Lower leg skin (tissue), 4 donors: ENCODE measurements around the gene PREB. TPM values are rescaled to one million over a fixed set of nuclear protein-coding genes. Genes with fewer than 3 reads are reported as not detected.

Source experiments
- DNase-seq, 2 donors: peaks; one replicate each; pipeline ENCODE4 v3.0.0-alpha.2; 2019; ENCODE audit warnings: low spot score in 2 of 2
- H3K4me3 ChIP-seq: fragments of 200-600 bp; sonication (generic); 2 replicates; pipeline ENCODE4 v1.5.1; 2017; ENCODE audit warnings: mild to moderate bottlenecking, low read depth; ENCODE audit not compliant: poor library complexity, severe bottlenecking
- POLR2A ChIP-seq, 2 donors: fragments of 450-650 bp; IDR thresholded peaks; one replicate each; pipeline ENCODE4 v1.6.1; 2016 to 2017; ENCODE audit warnings: antibody characterized with exemption in 2 of 2, mild to moderate bottlenecking in 1 of 2, moderate library complexity in 1 of 2
- WGBS, 2 donors: methylation state at CpG; one replicate each; pipeline ENCODE4 v1.1.5; 2018; 5-methylcytosine and 5-hydroxymethylcytosine counted together
- intact Hi-C: fragments of 100-400 bp; cut with DNase I; formaldehyde crosslinking; loops from one replicate; pipeline ENCODE4 v1.15.0; 2023; ENCODE audit warnings: low total_unique reads
- total RNA-seq, 4 donors: library from RNA; depleted of rRNA; stranded (reverse); fragments of >200 nt; gene quantifications; one replicate each; pipeline ENCODE4 v1.1.0, GENCODE V29; 2016
- TF ChIP-seq, protein P1 (sequence below), 3 donors: fragments of 450-650 bp; IDR thresholded peaks; one replicate each; pipeline ENCODE4 v1.5.1; 2016; ENCODE audit warnings: antibody characterized with exemption in 3 of 3, mild to moderate bottlenecking in 3 of 3, moderate library complexity in 2 of 3

The PREB gene
- total RNA-seq, 4 donors from 2014 or later = 41.2 to 76.5 (median 53.5) TPM

DNA sequence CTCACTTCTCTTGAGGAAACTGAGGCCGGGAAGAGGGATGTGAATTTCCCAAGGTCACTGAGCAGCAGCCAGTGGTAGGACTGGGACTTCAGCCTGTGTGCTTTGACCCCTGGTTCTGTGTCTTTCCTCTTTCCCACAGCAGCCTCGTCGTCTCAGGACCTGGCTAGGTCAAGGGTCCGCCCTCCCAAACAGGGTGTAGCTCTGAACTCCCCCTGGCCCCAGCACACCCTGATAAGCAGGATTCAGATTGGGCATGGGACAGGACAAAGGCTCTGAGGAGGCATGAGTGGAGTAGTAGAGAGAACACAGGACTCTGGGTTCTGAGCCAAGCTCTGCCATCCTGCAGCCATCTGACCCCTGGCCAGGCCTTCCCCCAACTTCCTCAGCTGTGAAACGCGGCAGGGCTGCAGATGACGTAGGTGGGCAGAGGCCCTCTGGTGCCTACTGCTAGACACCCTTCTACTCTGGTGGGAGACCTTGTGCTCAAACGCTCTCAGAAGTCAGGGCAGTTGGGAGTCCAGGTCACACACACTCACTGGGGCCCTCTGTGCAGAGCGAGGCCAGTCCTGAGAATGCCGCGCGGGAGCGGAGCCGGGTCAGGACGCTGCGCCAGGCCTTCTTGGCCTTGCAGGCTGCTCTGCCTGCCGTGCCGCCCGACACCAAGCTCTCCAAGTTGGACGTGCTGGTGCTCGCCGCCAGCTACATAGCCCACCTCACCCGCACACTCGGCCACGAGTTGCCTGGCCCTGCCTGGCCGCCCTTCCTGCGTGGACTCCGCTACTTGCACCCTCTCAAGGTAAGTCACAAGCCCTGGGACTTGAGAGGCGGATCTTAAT, 15.4 kb upstream of the PREB start:
- H3K4me3 ChIP-seq = no peak overlapping the region
- no peak for TF ChIP-seq POLR2A (IDR thresholded peaks at IDR 0.05)
- TF ChIP-seq, protein P1, sequence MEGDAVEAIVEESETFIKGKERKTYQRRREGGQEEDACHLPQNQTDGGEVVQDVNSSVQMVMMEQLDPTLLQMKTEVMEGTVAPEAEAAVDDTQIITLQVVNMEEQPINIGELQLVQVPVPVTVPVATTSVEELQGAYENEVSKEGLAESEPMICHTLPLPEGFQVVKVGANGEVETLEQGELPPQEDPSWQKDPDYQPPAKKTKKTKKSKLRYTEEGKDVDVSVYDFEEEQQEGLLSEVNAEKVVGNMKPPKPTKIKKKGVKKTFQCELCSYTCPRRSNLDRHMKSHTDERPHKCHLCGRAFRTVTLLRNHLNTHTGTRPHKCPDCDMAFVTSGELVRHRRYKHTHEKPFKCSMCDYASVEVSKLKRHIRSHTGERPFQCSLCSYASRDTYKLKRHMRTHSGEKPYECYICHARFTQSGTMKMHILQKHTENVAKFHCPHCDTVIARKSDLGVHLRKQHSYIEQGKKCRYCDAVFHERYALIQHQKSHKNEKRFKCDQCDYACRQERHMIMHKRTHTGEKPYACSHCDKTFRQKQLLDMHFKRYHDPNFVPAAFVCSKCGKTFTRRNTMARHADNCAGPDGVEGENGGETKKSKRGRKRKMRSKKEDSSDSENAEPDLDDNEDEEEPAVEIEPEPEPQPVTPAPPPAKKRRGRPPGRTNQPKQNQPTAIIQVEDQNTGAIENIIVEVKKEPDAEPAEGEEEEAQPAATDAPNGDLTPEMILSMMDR (IDR thresholded peaks at IDR 0.05) = no peak
- intact Hi-C loops = no loop called here
- 92 to 93% methylated on average over 29 of the region's 29 CpGs for WGBS, 2 donors
- DNase-seq = peak in 1 of 2 donors; percentile 50

- 72 to 75% methylated on average over 9 to 12 of the region's 12 CpGs for WGBS, 2 donors
- no peak for TF ChIP-seq POLR2A (IDR thresholded peaks at IDR 0.05)
- TF ChIP-seq, protein P1 (IDR thresholded peaks at IDR 0.05) = no peak
- intact Hi-C loops = no loop called here
- no peak for DNase-seq
- H3K4me3 ChIP-seq = no peak within 1 kb of the TSS
Observed at GRCh38 chr2:27148801-27149439, 14.5 kb upstream of the PREB start, which contains the start of gene TCF23. Gene TCF23, plus strand, starts transcription at chr2:27149004. Its CDS starts 130 bp downstream, at chr2:27149134.

GRCh38 chr2:27147935-27148334, 13.5 kb upstream of the PREB start:
- no peak for DNase-seq
- 92% methylated on average over 8 of the region's 8 CpGs for WGBS, 2 donors
- H3K4me3 ChIP-seq = no peak overlapping the region
- TF ChIP-seq, protein P1 (IDR thresholded peaks at IDR 0.05) = no peak
- no peak for TF ChIP-seq POLR2A (IDR thresholded peaks at IDR 0.05)
- intact Hi-C loops = no loop called here

GRCh38 chr2:27145682-27146081, 11.2 kb upstream of the PREB start:
- intact Hi-C loops = no loop called here
- no peak overlapping the region for H3K4me3 ChIP-seq
- TF ChIP-seq, protein P1 (IDR thresholded peaks at IDR 0.05) = no peak
- TF ChIP-seq POLR2A (IDR thresholded peaks at IDR 0.05) = no peak
- no peak for DNase-seq
- WGBS, 2 donors = 76 to 80% methylated on average over 2 of the region's 2 CpGs

DNA sequence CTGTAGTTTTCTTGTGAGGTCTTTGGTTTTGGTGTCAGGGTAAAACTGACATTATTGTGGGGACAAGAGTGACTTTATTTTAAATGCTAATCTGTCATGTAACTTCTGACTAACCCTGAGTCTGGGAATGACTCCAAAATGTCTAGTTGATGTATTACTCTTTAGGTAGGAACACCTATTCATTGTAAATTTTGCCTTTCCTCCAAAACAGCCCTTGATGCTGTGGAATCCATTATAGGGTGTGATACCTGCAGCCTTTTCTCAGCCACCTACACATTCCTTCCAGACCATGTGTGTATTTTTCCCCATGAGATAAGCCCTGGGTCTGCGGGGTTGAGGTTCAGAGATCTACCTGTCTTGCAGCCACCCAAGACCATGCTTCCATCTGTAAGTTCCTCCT, 8.8 kb upstream of the PREB start:
- no peak overlapping the region for H3K4me3 ChIP-seq
- TF ChIP-seq, protein P1 (IDR thresholded peaks at IDR 0.05) = no peak
- TF ChIP-seq POLR2A (IDR thresholded peaks at IDR 0.05) = no peak
- 61 to 64% methylated on average over 1 of the region's 1 CpG for WGBS, 2 donors
- no peak for DNase-seq
- intact Hi-C loops = no loop called here
